Left lobe of liver (tissue), 2 donors: ENCODE results near the gene CUL9. TPM values are rescaled to one million over a fixed set of nuclear protein-coding genes. Genes with fewer than 3 reads are reported as not detected.

Experiments
- ATAC-seq: fragments of 200-7000 bp; cut with Tn5 transposase; one replicate; pipeline ENCODE4 v1.9.1; 2020; ENCODE audit warnings: mild to moderate bottlenecking, moderate library complexity
- DNase-seq: peaks from one replicate; pipeline ENCODE4 v3.0.0-alpha.2; 2020; ENCODE audit warnings: low spot score
- total RNA-seq: library from RNA; stranded (reverse); gene quantifications from one replicate; pipeline ENCODE4 v1.2.1, GENCODE V29; 2021
- donor health status: DM: no; HTN: no; CAD: no; lungs with moderate emphysema.
- donor health status: DM: no; HTN: yes; CAD: no.

Gene CUL9
- total RNA-seq, 1 donor from 2014 or later = 18.1 TPM

GRCh38 chr6:43226192-43226851 is 44.3 kb downstream of the CUL9 start:
- no peak for DNase-seq
- no peak for ATAC-seq

DNA sequence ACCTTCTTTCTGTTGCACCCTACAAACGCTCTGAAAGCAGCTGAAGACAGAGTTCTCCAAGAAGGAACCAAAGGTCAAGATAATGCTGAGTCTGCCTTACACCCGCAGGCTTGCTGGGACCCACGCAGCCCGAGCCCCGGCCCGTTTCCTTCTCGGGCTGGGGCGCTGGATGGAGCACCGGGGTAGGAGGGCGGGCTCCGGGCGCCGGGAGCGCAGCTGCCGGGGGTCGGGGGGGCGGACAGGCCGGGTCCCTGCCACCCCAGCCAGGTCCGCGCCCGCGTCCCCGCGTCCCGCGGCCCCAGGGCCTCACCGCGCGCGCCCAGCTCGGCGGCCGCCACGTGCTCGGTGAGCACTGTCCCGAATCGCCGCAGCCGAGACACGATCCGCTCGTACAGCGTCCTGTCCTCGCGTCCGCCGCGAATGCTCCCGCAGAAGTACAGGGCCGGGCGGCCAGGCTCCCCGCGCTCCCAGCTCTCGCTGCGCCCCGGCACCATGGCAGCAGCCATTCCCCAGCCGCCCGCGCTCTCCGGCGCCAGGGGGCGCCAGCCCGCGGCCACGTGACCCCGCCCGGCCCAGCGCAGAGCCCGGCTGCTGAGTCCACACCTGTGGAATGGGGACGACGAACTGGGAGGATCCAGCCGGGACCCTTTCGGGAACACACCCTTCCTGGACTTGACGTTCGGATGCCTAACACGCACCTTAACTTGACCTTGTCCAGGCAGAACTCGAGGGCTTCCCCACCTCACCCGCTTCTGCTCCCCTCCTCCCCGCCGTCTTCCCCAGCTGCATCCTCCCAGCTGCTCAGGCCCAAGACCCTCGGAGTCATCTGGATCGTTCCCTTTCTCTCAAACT is 47.2 kb downstream of the CUL9 start, which contains the start of gene DNPH1:
Gene DNPH1, minus strand, starts transcription at position 531 of the 852 bp plus-strand sequence. Its CDS starts 25 bp downstream, at position 506.
- ATAC-seq (peak; percentile 97), DNase-seq (peak; percentile 81)

- ATAC-seq (peak; percentile 2), DNase-seq (no peak)
Measured at GRCh38 chr6:43229803-43230620, 48.0 kb downstream of the CUL9 start.

- DNase-seq (no peak), ATAC-seq (no peak)
Measured at GRCh38 chr6:43231053-43231452, 49.1 kb downstream of the CUL9 start.

DNA sequence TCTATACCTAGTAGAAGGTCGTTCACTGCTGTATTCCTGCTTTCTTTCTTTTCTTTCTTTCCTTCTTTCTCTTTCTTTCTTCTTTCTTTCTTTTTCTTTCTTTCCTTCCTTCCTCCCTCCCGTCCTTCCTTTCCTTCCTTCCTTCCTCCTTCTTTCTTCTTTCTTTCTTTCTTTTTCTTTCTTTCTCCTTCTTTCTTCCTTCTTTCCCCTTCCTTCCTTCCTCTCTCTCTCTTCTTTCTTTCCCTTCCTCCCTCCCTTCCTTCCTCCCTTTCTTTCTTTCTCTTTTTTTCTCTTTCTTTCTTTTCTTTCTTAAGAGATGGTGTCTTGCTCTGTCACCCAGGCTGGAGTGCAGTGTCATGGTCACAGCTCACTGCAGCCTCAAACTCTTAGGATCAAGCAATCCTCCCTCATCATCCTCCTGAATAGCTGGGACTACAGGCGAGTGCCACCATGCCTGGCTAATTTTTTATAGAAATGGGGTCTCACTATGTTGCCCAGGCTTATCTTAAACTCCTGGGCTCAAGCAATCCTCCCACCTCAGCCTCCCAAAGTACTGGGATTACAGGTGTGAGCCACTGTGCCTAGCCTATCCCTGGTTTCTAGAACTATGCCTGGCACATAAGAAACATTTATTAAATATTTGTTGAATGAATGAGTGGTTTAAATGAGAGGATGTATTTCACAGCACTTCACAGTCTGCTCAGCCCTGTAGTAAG is 49.9 kb downstream of the CUL9 start:
- no peak for DNase-seq
- no peak for ATAC-seq

DNA sequence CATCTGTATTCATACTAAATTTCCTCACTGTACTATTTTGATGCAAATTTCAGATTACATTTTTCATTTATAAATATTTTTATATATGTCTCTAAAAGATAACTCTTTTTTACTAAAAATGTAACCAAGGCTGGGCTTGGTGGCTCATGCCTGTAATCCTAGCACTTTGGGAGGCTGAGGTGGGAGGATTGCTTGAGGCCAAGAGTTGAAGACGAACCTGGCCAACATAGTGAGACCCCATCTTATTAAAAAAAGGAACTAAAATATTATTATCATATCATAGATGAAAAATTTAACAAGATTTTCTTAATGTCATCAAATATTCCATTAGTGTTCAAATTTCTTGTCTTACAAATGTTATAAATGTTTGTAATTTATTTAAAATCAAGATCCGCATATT is 53.8 kb downstream of the CUL9 start:
- ATAC-seq = no peak
- DNase-seq = no peak

DNA sequence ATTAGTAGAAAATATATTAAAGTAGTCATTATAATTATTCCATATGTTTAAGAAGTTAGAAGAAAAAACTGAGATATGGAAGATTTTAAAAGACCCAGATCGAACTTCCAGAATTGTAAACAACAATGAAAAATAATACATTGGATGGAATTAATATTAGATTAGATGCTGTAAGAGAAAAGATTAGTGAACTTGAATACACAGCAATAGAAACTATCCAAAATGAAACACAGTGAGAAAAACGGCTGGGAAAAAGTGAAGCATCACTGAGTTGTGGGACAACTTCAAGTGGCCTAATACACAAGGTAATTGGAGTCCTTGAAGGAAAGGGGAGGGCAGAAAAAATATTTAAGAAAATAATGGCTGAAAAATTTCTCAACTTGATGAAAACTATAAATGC is 57.1 kb downstream of the CUL9 start:
- ATAC-seq = no peak

DNA sequence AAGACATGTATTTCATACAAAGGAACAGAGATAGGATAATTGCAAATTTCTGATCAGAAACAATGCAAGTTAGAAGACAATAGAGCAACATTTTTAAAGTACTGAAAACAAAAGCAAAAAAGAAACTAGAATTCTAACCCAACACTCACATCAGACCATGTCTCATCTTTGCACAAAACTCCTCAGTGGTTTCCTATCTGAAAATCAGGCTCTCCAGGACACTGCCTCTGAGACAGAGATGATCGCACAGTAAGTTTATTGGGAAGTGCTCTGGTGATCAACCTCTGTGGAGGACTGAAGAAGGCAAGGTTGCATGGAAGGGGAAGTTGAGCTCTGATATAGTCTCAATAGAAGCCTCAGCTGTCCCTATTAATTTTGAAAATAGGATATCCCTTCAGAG is 59.0 kb downstream of the CUL9 start:
- DNase-seq (no peak), ATAC-seq (no peak)

More for the DNA sequence above, 57.1 kb downstream of the CUL9 start:
- DNase-seq = no peak

DNA sequence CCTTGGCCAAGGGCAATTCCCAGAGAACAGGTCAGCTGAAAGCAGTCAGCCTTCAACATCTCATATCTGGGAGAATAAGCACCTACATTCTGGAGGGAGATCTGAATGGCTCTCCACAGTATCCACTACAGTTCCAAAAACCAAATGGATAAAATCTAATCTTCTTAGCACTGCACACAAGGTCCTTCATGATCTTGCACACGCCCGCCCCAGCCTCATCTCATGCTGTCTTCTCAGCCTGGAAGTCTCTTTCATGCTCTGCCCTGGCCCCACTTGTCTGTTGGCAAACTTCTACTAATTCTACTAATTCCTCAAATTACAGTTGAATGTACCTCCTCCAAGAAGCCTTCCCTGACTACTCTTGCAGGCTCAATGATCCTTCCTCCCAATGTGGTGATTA is 59.5 kb downstream of the CUL9 start:
- DNase-seq (no peak), ATAC-seq (no peak)

DNA sequence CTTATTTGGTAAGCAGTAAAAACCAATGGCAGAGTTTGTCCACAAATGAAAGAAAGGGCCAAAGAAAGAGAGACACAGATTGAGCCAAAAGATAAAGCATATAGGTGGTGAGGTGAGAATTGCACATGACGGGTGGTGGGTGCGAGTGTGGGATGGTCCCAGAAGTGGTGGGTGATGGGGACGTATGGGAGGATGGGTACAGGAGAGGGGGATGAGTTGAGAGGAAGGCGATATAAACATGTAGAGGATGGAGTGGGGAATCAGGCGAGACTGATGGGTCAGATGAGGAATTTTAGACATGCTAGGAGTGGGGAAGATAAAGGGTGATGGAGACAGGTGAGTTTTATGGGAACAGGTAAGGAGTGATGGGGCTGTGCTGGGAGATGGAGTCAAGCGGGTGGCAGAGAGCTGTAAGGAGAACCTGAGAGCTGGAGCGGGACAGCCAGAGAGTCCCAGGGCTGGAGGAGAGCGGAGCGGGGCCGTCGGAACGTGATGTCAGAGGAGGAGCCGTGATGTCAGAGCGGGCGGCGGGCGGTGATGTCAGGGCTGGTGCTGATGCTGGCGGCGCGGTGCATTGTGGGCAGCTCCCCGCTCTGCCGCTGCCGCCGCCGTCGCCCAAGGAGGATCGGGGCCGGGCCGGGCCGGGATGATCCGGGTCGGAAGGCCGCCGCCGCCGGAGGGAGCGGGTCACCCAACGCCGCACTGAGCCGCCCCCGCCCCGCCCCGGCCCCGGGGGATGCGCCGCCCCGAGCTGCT is 61.1 kb downstream of the CUL9 start, which contains the start of gene TTBK1:
Gene TTBK1, plus strand, starts transcription at position 574 of the 756 bp plus-strand sequence. CDS start 3,180 bp downstream, outside the sequence.
- no peak for DNase-seq
- no peak for ATAC-seq

- DNase-seq = no peak
- no peak for ATAC-seq
Measured at GRCh38 chr6:43243664-43244321, 61.8 kb downstream of the CUL9 start.

GRCh38 chr6:43246301-43247113 is 64.5 kb downstream of the CUL9 start:
- DNase-seq = no peak

DNA sequence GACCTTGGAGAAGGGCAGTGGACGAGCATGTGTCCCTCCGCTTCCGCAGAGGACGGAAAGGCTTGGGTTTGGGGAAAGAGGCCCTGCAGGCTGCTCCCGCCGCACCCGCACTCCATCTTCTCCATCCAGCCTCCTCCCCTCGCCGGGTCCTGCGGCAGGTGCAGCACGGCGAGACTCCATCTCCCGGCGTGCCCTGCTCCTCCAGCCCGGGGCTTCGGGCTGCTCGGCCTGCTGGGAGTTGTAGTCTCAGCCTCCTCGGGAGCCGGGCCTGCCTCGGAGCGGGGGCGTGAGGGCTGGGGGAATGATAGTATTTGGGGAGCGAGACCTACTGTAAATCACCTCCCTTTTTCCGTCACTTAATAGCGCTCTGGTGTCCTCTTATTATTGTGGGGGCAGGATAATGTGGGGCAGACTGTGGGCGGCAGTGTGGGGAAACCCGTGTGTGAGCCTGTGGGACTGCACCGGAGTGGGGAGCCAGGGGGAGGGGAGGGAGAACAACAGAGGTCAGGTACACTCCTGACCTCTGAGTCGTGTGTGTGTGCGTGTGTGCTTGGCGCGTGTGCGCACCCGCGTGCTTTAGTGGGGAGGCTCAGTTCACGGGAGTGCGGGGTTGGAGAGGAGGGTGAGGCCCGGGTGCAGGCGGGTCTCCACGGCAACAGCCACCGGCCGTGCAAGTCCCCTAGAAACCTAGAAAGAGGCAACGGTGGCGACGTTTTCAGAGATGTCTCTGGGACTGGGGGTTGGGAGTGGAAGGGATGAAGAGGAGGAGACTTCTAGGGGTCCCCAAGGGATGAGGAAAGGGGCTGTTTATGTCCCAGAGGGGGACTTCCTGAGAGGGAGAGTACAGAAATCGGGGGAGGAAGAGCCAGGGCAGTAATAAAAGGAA is 65.4 kb downstream of the CUL9 start:
- peak; percentile 98 for ATAC-seq
- DNase-seq = peak; percentile 78

More at GRCh38 chr6:43246301-43247113, 64.5 kb downstream of the CUL9 start:
- peak; percentile 58 for ATAC-seq

DNA sequence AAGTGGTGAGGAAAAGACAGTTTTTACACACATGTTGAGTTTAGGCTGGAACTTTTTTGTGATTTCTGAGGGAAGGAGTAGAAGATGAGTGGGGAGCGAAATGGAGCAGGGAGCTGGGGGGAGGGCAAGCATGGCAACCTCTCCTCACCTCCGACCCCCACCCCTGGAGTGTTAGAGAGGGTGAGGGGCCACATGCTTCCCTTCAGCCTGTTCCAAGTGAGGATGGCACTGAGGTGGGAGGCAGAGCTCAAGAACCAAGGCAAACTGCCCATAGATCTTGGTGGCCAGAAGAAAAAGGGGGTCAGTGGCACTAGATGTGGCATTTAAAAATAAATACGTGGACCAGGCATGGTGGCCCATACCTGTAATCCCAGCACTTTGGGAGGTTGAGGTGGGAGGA is 66.1 kb downstream of the CUL9 start:
- DNase-seq = no peak
- no peak for ATAC-seq

DNA sequence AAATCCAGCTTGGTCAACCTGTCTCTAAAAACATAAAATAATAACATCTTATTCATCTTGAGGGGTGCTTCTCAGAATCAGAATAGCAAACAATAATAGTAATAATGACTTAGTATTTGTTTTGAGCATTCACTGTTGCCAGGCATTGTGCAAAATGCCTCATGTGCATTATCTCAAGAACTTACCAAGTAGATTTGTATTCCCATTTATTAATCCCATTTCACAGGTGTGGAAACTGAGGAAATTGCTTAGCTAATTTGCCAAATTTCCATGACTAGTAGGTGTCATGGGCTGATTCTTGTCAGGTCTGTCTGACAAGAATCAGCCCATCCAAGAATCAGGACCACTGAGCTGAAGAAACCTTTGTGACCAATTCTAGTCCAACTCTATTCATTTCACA is 66.8 kb downstream of the CUL9 start:
- DNase-seq (no peak), ATAC-seq (no peak)

DNA sequence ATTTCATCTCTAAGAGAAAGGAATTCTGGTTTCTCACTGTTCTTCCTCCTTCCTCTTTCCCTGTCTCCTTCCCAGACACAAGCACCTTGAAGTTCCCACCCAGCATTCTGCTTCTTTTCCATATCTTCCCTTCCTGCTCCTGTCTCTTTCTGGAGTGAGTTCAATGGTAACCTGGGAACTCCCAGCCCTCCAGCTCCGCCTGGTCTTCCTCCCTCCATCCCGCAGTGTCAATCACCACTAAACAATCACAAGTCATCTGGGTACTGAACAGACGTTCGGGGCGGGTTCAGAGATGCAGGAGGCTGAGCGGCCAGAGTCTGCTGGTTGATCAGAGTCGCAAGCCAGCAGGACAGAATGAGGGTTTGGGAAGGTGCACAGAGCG is 69.0 kb downstream of the CUL9 start:
- DNase-seq = no peak
- no peak for ATAC-seq

GRCh38 chr6:43253401-43253800 is 71.4 kb downstream of the CUL9 start:
- DNase-seq = no peak
- ATAC-seq = no peak
